Transverse colon (tissue), 4 donors: ENCODE measurements around the gene SEL1L3.

Experiments
- CTCF ChIP-seq, 5 experiments: fragments of 200-600 bp in 3 of 5; fragments of 450-650 bp in 2 of 5; sonication (generic) in 3 of 5; IDR thresholded peaks; 1 replicate in 2 of 5; 2 replicates in 3 of 5; pipeline ENCODE4 v1.5.1; 2016 to 2017; ENCODE audit warnings: antibody characterized with exemption in 5 of 5, inconsistent platforms in 3 of 5, mild to moderate bottlenecking in 2 of 5, moderate library complexity in 1 of 5
- EP300 ChIP-seq: sonication (generic); formaldehyde crosslinking; IDR thresholded peaks from one replicate; pipeline ENCODE4 v1.6.1; 2017; ENCODE audit warnings: antibody characterized with exemption, low read depth
- POLR2A ChIP-seq: fragments of 450-650 bp; IDR thresholded peaks from one replicate; pipeline ENCODE4 v1.6.1; 2016; ENCODE audit warnings: antibody characterized with exemption, mild to moderate bottlenecking, moderate library complexity
- POLR2AphosphoS5 ChIP-seq, 3 donors: sonication (generic); formaldehyde crosslinking; IDR thresholded peaks; one replicate each; pipeline ENCODE4 v1.6.1; 2016; ENCODE audit warnings: antibody characterized with exemption in 3 of 3

- TF ChIP-seq CTCF (IDR thresholded peaks at IDR 0.05) (no peak), POLR2AphosphoS5 (IDR thresholded peaks at IDR 0.05) (no peak), EP300 (no peak), POLR2A (no peak)
These were observed 61.2 kb downstream of the SEL1L3 start for GRCh38 chr4:25801594-25801993.
